NCI-H146 treated with DMSO at 0.1 percent for 48 hours (cell line): ENCODE measurements around the gene IQGAP3.
A peak's percentile ranks its signal among the peaks of the same experiment; 100 is the strongest.
"Not testable (repeated sequence)": the region's sequence is repeated elsewhere in the genome, so short reads cannot be mapped to it uniquely, and the experiment has no call there.

Source experiments
- DNase-seq: peaks from one replicate; lab custom pipeline; 2025; ENCODE audit not compliant: unreplicated experiment; lab: John Stamatoyannopoulos, UW

IQGAP3 gene

GRCh38 chr1:156595016-156595415, 22.7 kb upstream of the IQGAP3 start:
- no peak for DNase-seq

GRCh38 chr1:156594190-156594589, 21.8 kb upstream of the IQGAP3 start:
- DNase-seq, result no peak

GRCh38 chr1:156593661-156593989, 21.3 kb upstream of the IQGAP3 start:
- no peak for DNase-seq

GRCh38 chr1:156592910-156593660, 20.7 kb upstream of the IQGAP3 start:
- peak; percentile 36 for DNase-seq

GRCh38 chr1:156592158-156592909, 20.0 kb upstream of the IQGAP3 start:
- DNase-seq, result no peak

GRCh38 chr1:156591432-156592157, 19.2 kb upstream of the IQGAP3 start, which contains the start of gene NAXE:
TSS of gene NAXE (plus strand) at chr1:156591776. CDS start at chr1:156591805, 29 bp downstream.
- DNase-seq, result peak; percentile 55

GRCh38 chr1:156591181-156591431, 18.7 kb upstream of the IQGAP3 start:
- DNase-seq, result no peak

- no peak for DNase-seq
Measured at GRCh38 chr1:156590326-156591180, 18.2 kb upstream of the IQGAP3 start.

GRCh38 chr1:156589546-156589945, 17.2 kb upstream of the IQGAP3 start:
- DNase-seq, result no peak

- DNase-seq, result not testable (repeated sequence)
Measured at GRCh38 chr1:156587927-156588326, 15.6 kb upstream of the IQGAP3 start.

- no peak for DNase-seq
Measured at GRCh38 chr1:156586892-156587477, 14.6 kb upstream of the IQGAP3 start.

GRCh38 chr1:156586323-156586722, 14.0 kb upstream of the IQGAP3 start:
- peak; percentile 69 for DNase-seq

GRCh38 chr1:156584813-156585212, 12.4 kb upstream of the IQGAP3 start:
- DNase-seq, result peak; percentile 27

GRCh38 chr1:156583821-156584622, 11.7 kb upstream of the IQGAP3 start:
- DNase-seq, result peak; percentile 54

- no peak for DNase-seq
Measured at GRCh38 chr1:156582388-156583017, 10.1 kb upstream of the IQGAP3 start.

GRCh38 chr1:156581661-156582387, 9.5 kb upstream of the IQGAP3 start:
- no peak for DNase-seq

GRCh38 chr1:156579472-156579871, 7.1 kb upstream of the IQGAP3 start, which contains the start of gene TTC24:
TSS of gene TTC24 (plus strand) at chr1:156579723. CDS start at chr1:156581365, 1,642 bp downstream.
- no peak for DNase-seq

- DNase-seq, result no peak
Measured at GRCh38 chr1:156578055-156578454, 5.7 kb upstream of the IQGAP3 start.

GRCh38 chr1:156577550-156577949, 5.2 kb upstream of the IQGAP3 start:
- peak; percentile 33 for DNase-seq
